Panc1 (cell line): ENCODE data around the gene MCEE. TPM values are rescaled to one million over a fixed set of nuclear protein-coding genes. Genes with fewer than 3 reads are reported as not detected.

Experiments
- ATAC-seq: fragments of 200-7000 bp; cut with Tn5 transposase; 2 replicates; pipeline ENCODE4 v1.9.1; 2020; ENCODE audit warnings: mild to moderate bottlenecking, moderate library complexity
- BruUV-seq: library from RNA; stranded (reverse); fragments of 400-500 nt; replicated peaks from 2 replicates; lab custom pipeline; 2021; lab: Mats Ljungman, UMichigan
- CTCF ChIA-PET: fragments of 300-600 bp; sonication (Branson Sonifier 250); formaldehyde crosslinking; loops from one replicate; lab custom pipeline; 2022; ENCODE audit warnings: antibody characterized with exemption; lab: Charles Lee
- POLR2A ChIA-PET: fragments of 300-600 bp; sonication (Branson Sonifier 250); formaldehyde crosslinking; loops from one replicate; lab custom pipeline; 2022; ENCODE audit warnings: antibody characterized with exemption; lab: Charles Lee
- DNase-seq: peaks from one replicate; pipeline ENCODE4 v3.0.0-alpha.2; 2010; ENCODE audit warnings: low read depth, low spot score
- H3K27ac ChIP-seq: 2 replicates; pipeline ENCODE4 v1.5.1; 2011; ENCODE audit warnings: mild to moderate bottlenecking, low read length, inconsistent platforms
- H3K27me3 ChIP-seq: fragments of 200-500 bp; sonication (Bioruptor generic); 2 replicates; pipeline ENCODE4 v1.6.0; 2014; ENCODE audit warnings: low read length, inconsistent platforms; ENCODE audit not compliant: control insufficient read depth, insufficient read depth
- H3K36me3 ChIP-seq: fragments of 200-500 bp; sonication (Bioruptor generic); 2 replicates; pipeline ENCODE4 v1.5.1; 2014; ENCODE audit warnings: inconsistent platforms, mild to moderate bottlenecking, low read length, moderate library complexity; ENCODE audit not compliant: control insufficient read depth, insufficient read depth
- H3K4me1 ChIP-seq: 2 replicates; pipeline ENCODE4 v1.5.1; 2011; ENCODE audit warnings: inconsistent platforms, mild to moderate bottlenecking, low read length, moderate library complexity; ENCODE audit not compliant: control insufficient read depth, insufficient read depth
- H3K4me3 ChIP-seq, 2 experiments: 2 replicates each; pipeline ENCODE4 v1.5.1; 2011 to 2012; ENCODE audit warnings: low read depth in 2 of 2, low read length in 2 of 2, mild to moderate bottlenecking in 2 of 2, inconsistent platforms in 1 of 2, moderate library complexity in 1 of 2
- H3K9me3 ChIP-seq: fragments of 200-500 bp; sonication (Bioruptor generic); 2 replicates; pipeline ENCODE4 v1.5.1; 2014; ENCODE audit warnings: low read depth, mild to moderate bottlenecking, inconsistent platforms, low read length, moderate library complexity; ENCODE audit not compliant: control insufficient read depth, insufficient read depth
- POLR2AphosphoS5 ChIP-seq: IDR thresholded peaks from 2 replicates; pipeline ENCODE4 v1.6.1; 2012; ENCODE audit warnings: mild to moderate bottlenecking, low read depth, low read length, moderate library complexity
- SIN3A ChIP-seq: IDR thresholded peaks from 2 replicates; pipeline ENCODE4 v1.6.1; 2012; ENCODE audit warnings: low read depth, mild to moderate bottlenecking, low read length, moderate library complexity, borderline replicate concordance; ENCODE audit not compliant: insufficient read depth
- TCF7L2 ChIP-seq: IDR thresholded peaks from 2 replicates; pipeline ENCODE4 v1.6.1; 2011; ENCODE audit warnings: mild to moderate bottlenecking, low read depth, low read length, inconsistent platforms
- in situ Hi-C: cut with HindIII; loops from 2 replicates; pipeline ENCODE4 v1.10.0; 2016; ENCODE audit warnings: low sequenced_read_pairs, low pct_unique_long_range_greater_than_20kb
- intact Hi-C: fragments of 100-400 bp; cut with micrococcal nuclease; formaldehyde crosslinking; loops from one replicate; pipeline ENCODE4 v1.10.0; 2022; ENCODE audit not compliant: unreplicated experiment
- total RNA-seq: library from RNA; stranded (reverse); gene quantifications from one replicate; pipeline ENCODE4 v1.2.1, GENCODE V29; 2021; ENCODE audit not compliant: unreplicated experiment
- TF ChIP-seq, protein P1 (sequence below): fragments of 450-650 bp; IDR thresholded peaks from 2 replicates; pipeline ENCODE4 v1.5.1; 2017; ENCODE audit warnings: mild to moderate bottlenecking
- TF ChIP-seq, protein P2 (sequence below), 2 experiments: IDR thresholded peaks; 2 replicates each; pipeline ENCODE4 v1.6.1; 2011 to 2012; ENCODE audit warnings: low read depth in 2 of 2, control low read depth in 1 of 2, low read length in 1 of 2, mild to moderate bottlenecking in 1 of 2, moderate library complexity in 1 of 2; ENCODE audit not compliant: insufficient read depth in 1 of 2

Gene MCEE
- total RNA-seq, 1 experiment from 2014 or later = 4.8 TPM

DNA sequence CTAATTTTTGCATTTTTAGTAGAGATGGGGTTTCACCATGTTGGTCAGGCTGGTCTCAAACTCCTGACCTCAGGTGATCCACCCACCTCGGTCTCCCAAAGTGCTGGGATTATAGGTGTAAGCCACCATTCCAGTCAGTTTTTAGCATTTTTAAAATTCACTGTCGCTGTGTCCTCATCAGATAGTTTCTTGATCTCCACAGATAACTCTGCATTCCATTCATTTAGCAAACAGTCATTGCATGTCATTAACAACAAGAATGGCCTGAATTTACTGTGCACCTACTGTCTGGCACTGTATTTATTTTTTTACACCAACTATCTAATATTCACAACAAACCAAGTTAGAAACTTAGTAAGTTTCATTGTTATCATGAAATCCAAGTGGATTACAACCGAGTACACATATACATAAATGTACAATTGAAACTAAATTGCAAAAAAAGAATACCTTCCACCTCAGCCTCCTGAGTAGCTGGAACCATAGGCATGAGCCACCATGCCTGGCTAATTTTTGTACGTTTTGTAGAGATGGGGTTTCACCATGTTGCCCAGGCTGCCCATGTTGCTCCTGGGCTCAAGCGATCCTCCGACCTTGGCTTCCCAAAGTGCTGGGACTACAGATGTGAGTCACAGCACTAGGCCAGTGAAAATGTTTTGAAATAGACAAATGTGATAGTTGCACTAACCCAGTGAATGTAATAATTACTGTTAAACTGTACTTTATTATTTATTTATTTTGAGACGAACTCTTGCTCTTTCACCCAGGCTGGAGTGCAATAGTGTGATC, 4.3 kb downstream of the MCEE start:
- Histone ChIP-seq H3K9me3 (no peaks in the 10 kb centered on the region), H3K4me3 (no peak overlapping the region), H3K27ac (no peak overlapping the region), H3K36me3 (peaks cover 3% of the 10 kb centered on the region; the same call in 1 of the 2 replicates), H3K27me3 (no peaks in the 10 kb centered on the region), H3K4me1 (0 out of 2 replicates have a peak, but pooled peaks cover 4% of the 10 kb centered on the region)
- TF ChIP-seq TCF7L2 (no peak), SIN3A (no peak), POLR2AphosphoS5 (no peak)
- TF ChIP-seq, protein P1, sequence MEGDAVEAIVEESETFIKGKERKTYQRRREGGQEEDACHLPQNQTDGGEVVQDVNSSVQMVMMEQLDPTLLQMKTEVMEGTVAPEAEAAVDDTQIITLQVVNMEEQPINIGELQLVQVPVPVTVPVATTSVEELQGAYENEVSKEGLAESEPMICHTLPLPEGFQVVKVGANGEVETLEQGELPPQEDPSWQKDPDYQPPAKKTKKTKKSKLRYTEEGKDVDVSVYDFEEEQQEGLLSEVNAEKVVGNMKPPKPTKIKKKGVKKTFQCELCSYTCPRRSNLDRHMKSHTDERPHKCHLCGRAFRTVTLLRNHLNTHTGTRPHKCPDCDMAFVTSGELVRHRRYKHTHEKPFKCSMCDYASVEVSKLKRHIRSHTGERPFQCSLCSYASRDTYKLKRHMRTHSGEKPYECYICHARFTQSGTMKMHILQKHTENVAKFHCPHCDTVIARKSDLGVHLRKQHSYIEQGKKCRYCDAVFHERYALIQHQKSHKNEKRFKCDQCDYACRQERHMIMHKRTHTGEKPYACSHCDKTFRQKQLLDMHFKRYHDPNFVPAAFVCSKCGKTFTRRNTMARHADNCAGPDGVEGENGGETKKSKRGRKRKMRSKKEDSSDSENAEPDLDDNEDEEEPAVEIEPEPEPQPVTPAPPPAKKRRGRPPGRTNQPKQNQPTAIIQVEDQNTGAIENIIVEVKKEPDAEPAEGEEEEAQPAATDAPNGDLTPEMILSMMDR = no peak
- TF ChIP-seq, protein P2, sequence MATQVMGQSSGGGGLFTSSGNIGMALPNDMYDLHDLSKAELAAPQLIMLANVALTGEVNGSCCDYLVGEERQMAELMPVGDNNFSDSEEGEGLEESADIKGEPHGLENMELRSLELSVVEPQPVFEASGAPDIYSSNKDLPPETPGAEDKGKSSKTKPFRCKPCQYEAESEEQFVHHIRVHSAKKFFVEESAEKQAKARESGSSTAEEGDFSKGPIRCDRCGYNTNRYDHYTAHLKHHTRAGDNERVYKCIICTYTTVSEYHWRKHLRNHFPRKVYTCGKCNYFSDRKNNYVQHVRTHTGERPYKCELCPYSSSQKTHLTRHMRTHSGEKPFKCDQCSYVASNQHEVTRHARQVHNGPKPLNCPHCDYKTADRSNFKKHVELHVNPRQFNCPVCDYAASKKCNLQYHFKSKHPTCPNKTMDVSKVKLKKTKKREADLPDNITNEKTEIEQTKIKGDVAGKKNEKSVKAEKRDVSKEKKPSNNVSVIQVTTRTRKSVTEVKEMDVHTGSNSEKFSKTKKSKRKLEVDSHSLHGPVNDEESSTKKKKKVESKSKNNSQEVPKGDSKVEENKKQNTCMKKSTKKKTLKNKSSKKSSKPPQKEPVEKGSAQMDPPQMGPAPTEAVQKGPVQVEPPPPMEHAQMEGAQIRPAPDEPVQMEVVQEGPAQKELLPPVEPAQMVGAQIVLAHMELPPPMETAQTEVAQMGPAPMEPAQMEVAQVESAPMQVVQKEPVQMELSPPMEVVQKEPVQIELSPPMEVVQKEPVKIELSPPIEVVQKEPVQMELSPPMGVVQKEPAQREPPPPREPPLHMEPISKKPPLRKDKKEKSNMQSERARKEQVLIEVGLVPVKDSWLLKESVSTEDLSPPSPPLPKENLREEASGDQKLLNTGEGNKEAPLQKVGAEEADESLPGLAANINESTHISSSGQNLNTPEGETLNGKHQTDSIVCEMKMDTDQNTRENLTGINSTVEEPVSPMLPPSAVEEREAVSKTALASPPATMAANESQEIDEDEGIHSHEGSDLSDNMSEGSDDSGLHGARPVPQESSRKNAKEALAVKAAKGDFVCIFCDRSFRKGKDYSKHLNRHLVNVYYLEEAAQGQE (IDR thresholded peaks at IDR 0.05; ENCODE audit: insufficient read depth in 1 of 2, low read depth in 2 of 2, low read length in 1 of 2) = no peak
- POLR2A ChIA-PET = no interaction called here
- BruUV-seq = no TSS peak
- intact Hi-C loops (no loop called here), in situ Hi-C loops (no loop called here)
- DNase-seq (no peak), ATAC-seq (no peak)
- CTCF ChIA-PET = no interaction called here

DNA sequence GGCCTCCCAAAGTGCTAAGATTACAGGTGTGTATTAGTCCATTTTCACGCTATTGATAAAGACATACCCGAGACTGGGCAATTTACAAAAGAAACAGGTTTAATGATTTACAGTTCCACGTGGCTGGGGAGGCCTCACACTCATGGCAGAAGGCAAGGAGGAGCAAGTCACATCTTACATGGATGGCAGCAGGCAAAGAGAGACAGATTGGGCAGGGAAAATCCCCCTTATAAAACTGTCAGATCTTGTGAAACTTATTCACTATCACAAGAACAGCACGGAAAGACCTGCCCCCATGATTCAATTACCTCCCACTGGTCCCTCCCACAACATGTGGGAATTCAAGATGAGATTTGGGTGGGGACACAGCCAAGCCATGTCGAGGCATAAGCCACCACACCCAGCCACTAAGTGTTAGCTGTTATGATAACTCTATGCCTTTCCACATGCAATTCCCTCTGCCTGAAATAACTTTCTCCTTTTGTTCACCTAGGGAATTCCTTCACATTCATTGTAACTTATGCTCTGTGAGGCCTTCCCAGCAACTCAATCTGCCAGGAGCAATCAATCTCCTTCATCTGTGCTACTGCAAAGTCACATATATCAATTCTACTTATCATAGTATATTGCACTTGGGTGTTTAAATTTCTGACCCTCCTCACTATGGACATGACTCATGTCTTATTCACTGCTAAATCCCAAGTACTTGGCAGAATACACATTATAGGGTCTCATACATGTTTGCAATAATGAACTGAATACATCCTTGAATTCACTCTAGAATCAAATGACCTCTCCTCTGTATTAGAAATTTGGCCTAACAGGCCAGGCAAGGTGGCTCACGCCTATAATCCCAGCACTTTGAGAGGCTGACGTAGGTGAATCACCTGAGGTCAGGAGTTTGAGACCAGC, 7.4 kb downstream of the MCEE start:
- intact Hi-C loops = no loop called here
- no TSS peak for BruUV-seq
- ATAC-seq (no peak), DNase-seq (no peak)
- TF ChIP-seq TCF7L2 = no peak
- no peak for TF ChIP-seq POLR2AphosphoS5
- TF ChIP-seq, protein P2 (IDR thresholded peaks at IDR 0.05; ENCODE audit: insufficient read depth in 1 of 2, low read depth in 2 of 2, low read length in 1 of 2) = no peak
- TF ChIP-seq, protein P1 = no peak
- no peak for TF ChIP-seq SIN3A
- Histone ChIP-seq H3K4me1 (no peaks in the 10 kb centered on the region), H3K27me3 (no peaks in the 10 kb centered on the region), H3K27ac (no peak overlapping the region), H3K36me3 (no peaks in the 10 kb centered on the region), H3K4me3 (no peak overlapping the region), H3K9me3 (no peaks in the 10 kb centered on the region)
- ChIA-PET CTCF (interaction anchor here (0.6 kb wide), 1 partner anchor 670 kb away, joined by 3 read pairs; no protein-coding TSS in a partner anchor), POLR2A (no interaction called here)
- in situ Hi-C loops = no loop called here
